HG03378 (cell line): ENCODE results near the gene MED22.
"Not testable (repeated sequence)": the region's sequence is repeated elsewhere in the genome, so short reads cannot be mapped to it uniquely, and the experiment has no call there.

Experiments
- ATAC-seq: cut with Tn5 transposase; IDR thresholded peaks from one replicate; pipeline ENCODE4 v1.9.1; 2021; ENCODE audit warnings: mild to moderate bottlenecking, moderate library complexity; ENCODE audit not compliant: unreplicated experiment

Gene MED22

GRCh38 chr9:133377280-133377679, 29.3 kb upstream of the MED22 start:
- ATAC-seq: not testable (repeated sequence)

DNA sequence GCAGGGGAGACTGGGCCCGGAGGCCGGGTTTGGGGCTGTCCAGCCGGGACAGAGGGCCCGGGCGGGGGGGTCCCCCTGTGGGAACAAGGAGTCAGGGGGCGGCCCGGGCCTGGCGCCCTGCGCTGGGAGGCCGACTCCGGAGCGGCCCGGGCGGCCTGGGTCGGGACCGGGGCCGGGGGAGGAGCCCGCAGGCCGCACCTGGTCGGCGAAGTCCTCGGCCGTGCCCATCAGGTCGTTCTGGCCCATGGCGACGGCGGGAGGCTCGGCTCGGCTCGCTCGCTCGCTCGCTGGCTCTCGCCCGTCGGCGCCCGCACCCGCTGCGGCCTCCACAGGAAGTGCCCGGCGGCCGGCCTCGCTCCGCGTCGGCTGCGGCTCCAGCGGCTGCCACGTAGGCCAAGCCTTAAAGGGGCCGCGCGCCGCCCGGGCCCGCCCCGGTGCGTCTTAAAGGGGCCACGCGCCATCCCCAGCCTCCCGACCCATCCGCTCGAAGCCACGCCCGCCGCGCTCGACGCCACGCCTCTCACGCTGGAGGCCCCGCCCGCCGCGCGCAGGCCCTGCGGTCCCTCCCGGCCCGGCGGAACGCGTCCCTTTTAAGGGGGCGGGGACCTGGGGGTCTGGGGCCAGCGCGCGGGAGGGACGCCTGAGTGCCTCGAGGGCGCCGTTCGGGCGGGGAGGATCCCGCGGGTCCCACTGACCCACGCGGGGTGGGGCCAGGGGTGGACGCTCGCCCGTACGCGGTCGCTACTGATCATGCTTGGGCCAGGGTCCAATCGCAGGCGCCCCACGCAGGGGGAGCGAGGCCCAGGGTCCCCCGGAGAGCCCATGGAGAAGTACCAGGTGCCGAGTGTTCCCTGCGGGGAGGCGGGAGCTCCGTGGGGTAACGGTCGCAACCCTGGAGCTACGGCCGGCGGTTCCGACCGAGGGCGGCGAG, 28.1 kb upstream of the MED22 start, which contains the start of the genes STKLD1 and SURF4:
Gene STKLD1, plus strand, starts transcription at position 643 of the 931 bp plus-strand sequence. Its CDS starts 108 bp downstream, at position 751.
Gene SURF4, minus strand, starts transcription at position 337 of the 931 bp plus-strand sequence. Its CDS starts 91 bp downstream, at position 246.
- peak; percentile 53 for ATAC-seq

GRCh38 chr9:133375116-133375723, 27.3 kb upstream of the MED22 start:
- ATAC-seq: no peak

DNA sequence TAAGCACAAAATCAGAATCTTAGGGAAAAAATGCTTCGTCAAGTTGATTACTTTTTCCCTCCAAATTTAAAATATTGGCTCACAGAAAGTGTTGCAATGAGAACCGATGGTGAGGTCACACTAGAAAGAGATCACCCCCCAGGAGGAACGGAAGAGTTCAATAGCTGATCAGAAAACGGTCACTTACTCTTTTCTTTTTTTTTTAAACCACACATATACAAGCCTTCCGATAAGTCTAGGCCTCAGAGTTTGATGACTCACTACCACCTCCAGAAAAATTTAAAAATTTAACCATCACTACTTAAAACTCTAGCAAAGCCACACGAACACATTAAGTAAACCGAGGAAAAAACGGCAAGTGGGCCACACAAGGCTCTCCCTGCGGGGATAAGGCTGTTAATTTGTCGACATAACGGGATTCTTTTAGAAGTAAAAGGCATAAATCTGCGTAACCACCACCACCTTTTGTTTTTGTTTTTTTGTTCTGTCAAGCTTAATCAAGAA, 26.7 kb upstream of the MED22 start:
- ATAC-seq: no peak

DNA sequence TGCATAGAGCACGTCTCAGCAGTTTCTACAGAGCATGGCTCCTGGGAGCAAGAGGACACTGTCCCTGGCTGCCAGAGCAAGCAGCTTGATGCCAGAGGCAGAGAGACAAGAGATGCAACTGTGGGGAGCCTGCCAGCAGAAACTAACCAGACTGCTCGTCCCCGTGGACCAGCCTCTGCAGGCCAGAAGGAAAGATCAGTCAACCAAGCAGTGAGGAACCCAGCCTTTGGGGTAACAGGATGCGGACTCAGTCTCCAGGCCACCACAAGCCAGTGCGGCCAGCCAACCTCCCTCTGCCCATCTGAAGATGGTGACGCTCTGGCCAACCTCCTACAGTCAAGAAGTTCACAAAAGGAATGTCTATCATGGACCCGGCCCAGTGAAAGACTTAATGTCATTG, 24.2 kb upstream of the MED22 start:
- no peak for ATAC-seq

DNA sequence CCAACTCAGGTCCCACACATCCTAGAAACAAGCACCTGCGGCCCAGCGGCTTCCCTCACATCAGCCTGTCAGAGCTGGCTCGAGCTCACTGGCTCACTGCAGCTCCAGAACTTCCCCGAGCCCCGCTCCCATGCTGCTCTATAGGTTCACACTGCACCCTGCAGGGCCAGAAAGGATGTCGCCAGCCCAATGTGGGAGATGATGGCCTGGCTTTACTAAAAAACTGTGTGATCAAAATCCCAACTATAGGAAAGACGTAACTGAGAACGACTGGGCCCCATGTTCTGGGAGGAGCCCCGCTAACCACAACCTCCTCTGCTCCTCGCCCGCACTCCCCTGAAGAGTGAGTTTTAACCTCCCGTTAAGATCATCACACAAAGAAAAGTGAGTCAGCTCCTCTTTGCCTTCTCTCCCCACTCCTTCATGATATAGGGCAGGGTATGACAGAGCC, 23.4 kb upstream of the MED22 start:
- no peak for ATAC-seq

DNA sequence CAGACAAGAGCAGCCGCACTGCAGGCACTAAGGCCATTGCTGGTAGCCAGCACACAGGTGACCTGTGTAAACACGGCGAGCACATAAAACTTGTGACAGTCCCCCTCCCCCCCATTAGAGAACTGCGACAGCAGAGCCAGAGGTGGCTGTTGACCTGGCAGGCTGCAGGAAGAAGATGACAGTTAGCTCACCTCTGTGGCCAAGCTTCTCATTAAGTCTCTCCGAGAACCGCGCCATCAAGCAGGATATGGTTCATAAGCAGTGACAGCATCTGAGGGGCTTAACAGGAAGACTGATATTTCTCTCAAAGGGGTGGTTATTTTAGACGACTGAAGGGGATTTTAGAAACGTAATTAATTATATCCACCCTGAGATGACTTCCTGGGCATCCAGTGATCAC, 22.8 kb upstream of the MED22 start:
- no peak for ATAC-seq

DNA sequence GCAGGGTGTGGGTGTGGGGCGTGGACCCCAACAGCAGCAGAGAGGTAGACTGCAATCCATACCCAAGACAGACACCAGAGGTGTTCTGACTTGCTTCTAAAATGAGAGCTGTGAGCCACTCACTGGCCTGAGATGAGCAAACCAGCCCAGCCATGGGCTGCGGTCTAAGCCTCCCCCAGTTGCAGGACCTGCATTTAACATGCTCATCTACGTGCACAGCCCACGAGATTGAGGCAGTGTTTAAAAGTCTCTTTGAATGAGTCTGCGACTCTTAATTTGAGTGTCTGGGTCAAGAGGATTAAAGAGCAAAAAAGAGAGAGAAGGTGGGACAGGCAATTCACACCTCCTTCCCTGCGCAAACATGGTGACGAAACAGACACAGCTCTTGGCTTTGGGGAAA, 22.0 kb upstream of the MED22 start:
- ATAC-seq: no peak

DNA sequence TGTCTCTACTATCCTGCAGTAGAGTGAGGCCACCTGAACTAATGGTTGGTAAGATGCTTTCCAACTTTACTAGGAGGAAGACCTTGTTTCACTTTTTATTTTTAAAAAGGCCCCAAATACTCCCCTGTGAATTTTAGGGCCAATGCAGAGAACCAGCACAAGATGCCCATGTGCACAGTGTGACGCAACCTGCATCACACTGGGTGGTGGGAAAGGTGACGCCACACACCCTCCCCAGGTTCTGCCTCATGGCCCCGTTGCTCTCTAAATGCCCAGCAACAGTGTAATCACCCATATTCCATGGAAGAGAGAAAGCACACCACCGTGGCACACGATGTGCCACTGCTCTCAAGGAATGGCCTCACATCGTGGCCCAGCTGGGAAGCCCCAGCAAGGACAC, 21.5 kb upstream of the MED22 start:
- ATAC-seq: no peak

GRCh38 chr9:133368249-133368881, 20.4 kb upstream of the MED22 start:
- ATAC-seq: no peak

GRCh38 chr9:133367778-133368177, 19.8 kb upstream of the MED22 start:
- ATAC-seq: no peak

DNA sequence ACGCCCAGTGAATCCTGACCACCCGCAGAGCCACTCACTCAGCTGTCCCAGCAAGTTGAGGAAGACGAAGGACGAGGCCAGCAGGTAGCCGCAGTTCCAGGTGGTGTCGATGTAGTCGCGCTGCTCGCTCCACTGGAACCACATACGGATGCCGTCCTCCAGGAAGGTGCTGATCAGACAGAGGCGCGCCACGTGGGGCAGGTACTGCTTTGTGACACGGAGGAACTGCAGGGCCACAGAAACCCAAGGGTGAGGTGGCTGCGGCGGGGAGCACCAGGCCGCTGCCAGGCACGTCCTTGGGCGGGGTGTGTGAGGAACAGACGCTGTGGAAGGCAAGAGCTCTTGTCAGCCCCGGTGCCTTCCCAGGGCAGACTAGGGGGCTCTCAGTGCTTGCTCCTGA, 19.3 kb upstream of the MED22 start:
- no peak for ATAC-seq

GRCh38 chr9:133366435-133366834, 18.5 kb upstream of the MED22 start:
- ATAC-seq: no peak

DNA sequence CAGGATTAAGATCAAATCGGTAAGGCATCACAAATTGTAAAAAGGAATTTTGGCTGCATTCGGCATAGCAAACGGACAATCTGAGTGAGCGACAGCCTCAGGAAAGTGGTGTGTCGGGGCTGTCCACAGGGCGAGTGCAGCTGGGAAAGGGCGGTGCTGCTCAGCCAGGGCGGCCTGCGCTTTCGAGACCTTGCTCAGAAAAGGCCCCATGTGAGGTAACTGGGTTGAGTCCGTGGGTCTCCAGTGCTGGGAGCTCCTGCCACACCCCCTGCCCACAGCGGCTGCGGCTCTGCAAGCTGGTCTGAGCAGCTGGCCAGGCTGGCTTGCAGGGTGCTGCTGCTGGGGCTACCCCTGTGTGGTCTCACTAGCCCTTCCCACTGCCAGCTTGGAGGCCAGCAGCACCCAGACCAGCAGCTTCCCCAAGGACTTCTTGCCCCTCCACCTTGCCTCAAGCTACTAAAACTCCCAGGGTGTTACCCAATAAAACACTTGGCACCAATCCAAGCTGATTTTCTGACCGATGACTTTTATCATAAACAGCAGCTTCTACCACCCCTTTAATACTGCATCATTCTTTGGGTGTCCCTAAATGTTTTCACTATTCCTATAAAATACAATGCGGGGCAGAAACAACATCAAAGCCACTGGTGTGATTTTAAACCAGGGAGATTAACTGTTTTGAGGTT, 14.6 kb upstream of the MED22 start:
- no peak for ATAC-seq

- ATAC-seq: no peak
These were observed 13.7 kb upstream of the MED22 start for GRCh38 chr9:133361507-133362092.

DNA sequence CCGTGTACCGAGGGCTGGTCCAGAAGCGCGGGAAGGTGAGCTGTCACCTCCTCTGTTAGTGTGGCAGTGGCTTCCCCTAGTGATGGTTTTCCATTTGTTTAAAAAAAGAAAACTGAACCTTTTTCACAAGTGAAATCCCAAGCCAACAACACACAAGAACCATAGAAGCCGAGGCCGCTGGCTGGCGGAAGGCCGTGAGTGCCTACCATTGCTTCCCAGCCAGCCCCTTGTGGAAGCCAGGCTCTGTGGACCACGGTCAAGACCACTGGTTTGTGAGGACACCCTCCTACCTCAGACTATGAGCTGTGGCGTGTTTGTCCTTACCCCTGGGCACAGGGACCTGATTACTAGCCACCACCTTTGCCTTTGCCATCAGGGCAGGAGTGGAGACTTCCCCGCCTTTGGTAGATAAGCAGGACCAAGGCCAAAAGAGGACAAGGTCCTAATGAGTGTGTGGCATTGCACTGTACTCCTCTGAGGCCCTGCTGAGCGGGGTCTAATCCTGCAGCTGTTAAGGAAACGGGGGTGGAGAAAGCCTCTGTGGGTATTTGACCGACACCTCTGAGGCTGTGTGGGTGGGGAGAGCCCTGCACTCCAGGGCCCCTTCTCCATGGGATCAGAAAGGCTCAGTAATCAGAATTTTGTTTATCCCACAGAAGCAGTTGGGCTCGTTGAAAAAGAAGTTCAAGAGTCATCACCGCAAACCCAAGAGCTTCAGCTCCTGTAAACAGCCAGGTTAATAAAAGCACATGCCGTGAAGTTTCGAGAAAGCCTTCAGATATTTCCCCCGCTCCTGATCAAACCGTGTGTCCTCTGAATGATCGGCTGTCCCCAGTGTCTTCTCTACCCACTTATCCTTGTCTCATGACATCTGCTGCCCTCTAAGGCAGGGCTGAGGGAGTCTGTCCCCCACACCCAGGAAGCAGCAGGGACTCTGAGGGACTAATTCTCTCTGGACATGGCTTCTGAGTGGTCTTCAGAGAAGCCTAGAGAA, 12.8 kb upstream of the MED22 start:
- ATAC-seq: no peak

DNA sequence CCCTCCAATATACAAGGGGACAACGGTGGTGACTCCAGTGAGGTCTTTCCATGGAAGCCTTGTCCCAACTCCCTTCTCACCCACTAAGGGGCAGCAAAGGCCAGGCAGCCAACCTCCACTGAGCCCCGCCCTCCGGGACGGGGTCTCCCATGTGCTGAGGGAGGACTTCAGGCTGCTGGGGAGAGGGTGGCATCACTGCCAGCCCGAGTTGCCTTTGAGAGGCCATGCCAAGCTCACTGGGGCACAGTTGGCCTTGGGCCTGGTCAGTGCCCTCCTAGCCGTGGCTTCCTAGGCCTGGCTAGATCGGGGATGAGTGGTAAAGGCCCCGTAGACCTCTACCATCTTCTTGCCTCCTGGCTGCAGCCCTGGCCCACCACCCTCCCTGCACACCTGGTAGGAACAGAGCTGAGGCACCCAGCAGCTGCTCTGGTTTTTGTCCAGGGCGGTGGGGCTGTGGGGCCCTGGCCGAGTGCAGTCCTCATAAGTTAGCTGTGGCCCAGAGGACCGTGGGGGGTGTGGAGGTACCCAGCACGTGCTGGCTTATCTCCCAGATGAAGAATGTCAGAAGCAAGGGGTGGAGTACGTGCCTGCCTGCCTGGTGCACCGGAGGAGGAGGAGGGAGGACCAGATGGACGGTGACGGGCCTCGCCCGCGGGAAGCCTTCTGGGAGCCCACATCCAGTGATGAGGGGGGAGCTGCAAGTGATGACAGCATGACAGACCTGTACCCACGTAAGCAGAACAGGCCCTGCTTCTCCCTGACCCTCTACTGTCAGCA, 11.7 kb upstream of the MED22 start:
- ATAC-seq: no peak

DNA sequence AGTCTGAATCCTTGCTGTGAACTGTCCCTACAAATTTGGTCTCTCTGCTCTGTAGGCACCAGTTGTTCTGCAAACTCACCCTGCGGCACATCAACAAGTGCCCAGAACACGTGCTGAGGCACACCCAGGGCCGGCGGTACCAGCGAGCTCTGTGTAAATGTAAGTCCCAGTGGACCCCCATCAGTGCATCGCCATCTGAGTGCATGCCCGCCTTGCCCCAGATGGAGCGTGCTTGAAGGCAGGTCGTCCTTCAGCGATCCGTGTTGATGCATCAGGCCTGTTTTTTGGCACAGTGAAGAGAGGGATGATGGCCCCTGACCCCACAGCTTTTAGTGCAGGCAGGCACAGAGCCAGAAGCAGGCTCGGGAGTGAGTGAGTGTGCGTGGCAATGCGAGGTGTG, 9.7 kb upstream of the MED22 start:
- ATAC-seq: no peak
